HG03159 (cell line): ENCODE measurements around the gene GABARAP.

ENCODE experiments used
- ATAC-seq: cut with Tn5 transposase; IDR thresholded peaks from one replicate; pipeline ENCODE4 v1.9.1; 2021; ENCODE audit warnings: mild to moderate bottlenecking, moderate library complexity; ENCODE audit not compliant: unreplicated experiment

GABARAP gene

GRCh38 chr17:7208754-7209460 is 33.3 kb downstream of the GABARAP start:
- ATAC-seq = no peak

- ATAC-seq = no peak
These were observed 34.1 kb downstream of the GABARAP start for GRCh38 chr17:7208027-7208571.

GRCh38 chr17:7207120-7208001 is 34.9 kb downstream of the GABARAP start:
- no peak for ATAC-seq

DNA sequence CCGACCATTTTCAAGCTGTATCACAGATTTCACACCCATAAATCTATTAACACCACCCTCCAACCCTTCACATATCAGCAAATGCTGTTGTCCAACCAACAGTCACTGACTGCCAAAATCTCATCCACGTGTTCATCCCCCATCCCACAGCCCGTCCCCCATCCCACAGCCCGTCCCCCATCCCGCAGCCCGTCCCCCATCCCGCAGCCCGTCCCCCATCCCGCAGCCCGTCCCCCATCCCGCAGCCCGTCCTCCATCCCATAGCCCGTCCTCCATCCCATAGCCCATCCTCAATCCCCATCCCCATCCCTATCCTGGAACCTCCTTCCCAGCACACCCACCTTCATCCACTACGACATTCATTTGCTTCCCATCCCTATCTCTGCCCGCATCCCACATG is 36.7 kb downstream of the GABARAP start:
- no peak for ATAC-seq

DNA sequence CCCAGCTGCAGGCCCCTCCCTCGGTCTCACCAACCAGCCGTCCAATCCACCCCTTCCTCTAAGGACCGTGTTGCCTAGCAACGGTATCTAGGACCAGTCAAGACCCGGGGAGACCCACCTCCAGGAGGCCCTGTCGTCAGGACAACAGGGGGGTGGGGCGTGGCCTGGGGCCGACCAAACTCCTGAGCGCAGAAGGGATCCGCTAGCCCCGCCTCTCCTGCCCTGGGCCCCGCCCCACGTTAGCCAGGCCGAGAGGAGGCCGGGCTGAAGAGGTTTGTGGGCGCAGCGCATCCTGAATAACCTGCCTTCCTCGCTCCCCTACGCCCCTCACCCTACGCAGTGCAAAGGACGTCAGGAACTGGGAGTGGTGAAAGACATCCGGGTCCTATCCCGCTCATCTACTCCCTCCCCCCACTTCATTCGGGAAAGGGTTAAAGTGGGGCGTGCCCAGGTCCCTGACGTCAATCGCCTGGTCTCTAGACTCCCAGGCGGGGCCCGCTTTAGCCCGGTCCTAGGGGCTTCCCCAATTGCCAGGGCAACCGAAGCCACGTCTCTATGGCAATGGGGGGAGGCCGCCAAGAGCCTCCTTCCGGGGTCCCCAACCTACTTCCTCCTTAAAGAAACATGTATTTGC is 37.3 kb downstream of the GABARAP start:
- peak; percentile 72 for ATAC-seq

- ATAC-seq = no peak
These were observed 37.9 kb downstream of the GABARAP start for GRCh38 chr17:7204336-7204735.

GRCh38 chr17:7203391-7203790 is 38.9 kb downstream of the GABARAP start:
- no peak for ATAC-seq

DNA sequence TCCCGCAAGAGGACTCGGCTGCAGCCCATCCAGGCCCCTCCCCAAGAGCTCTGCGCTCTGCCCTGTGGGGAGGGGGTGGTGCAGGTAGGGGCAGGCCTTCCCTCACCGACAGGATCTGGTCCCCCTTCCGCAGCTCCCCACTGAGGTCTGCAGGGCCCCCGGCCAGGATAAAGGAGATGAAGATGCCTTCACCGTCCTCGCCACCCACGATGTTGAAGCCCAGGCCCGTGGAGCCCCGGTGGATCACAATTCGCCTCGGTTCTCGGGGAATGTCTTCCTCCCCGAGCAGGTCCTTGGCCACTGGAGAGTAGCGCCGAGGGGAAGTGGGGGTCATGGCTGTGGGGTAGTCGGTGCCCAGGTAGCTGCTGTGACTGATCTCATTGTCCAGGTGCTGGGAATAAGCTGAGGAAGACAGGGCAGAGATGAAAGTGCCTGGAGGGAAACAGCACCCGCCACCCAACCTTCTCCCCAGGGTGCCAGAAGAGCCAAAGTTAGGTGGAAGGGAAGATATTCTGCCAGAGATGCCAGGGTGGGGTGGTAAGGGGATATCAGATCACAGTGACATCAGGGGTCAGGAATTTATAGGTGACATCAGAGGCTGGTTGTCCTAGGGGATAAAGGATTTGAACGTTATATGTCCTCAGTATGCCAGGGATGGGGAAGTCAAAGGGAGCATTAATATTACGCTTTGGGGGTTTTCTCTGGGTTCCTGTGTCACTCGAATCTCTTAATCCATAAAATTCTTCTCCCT is 45.4 kb downstream of the GABARAP start:
- no peak for ATAC-seq

DNA sequence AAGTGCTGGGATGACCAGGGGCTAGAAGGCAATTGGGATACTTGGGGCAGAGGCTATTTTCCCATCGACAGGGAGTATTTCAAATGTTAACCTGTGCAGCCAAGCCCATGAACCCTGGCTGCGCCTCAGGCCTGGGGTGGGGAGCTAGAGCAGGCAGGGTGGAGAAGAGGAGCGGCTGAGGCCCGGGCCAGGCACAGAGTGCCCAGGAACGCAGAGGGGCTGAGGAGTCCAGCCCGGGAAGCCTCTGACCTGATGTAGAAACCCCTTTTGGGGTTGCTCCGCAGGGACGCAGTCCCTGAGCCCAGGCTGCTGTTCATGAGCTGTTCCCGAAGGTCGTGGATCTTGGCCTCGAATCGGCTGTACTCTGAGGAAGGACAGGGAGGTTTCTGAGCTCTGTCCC is 46.3 kb downstream of the GABARAP start:
- no peak for ATAC-seq

DNA sequence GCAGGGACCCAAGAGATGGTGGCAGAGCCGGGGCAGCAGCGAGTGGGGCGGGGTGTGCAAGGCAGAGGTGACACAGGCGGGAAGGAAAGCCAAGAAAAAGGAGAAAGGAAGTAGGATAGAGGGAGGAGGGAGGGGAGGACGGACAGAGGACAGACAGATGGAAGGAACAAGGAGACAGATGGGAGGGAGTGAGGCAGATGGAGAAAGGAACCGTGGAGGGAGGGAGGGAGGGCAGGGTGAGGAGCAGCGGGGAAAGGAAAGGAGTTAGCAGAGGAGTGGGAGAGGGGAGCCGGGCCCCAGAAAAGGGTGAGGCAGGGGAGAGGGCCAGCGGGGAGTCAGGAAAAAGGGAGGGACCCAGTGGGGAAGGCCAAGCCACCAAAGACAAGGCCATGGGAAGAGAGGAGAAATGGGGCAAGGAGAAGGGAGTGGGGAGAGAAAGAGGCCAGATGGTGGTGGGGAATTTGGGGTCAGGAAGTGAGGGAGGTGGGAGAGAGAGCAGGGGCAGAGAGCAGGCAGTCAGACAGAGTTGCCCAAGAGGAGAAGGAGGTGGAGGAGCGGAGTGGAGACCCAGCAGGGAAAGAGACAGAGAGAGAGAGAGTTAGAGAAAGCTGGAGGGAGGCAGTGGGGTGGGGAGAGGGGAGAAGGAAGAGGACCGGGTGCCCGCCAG is 49.8 kb downstream of the GABARAP start:
- no peak for ATAC-seq

DNA sequence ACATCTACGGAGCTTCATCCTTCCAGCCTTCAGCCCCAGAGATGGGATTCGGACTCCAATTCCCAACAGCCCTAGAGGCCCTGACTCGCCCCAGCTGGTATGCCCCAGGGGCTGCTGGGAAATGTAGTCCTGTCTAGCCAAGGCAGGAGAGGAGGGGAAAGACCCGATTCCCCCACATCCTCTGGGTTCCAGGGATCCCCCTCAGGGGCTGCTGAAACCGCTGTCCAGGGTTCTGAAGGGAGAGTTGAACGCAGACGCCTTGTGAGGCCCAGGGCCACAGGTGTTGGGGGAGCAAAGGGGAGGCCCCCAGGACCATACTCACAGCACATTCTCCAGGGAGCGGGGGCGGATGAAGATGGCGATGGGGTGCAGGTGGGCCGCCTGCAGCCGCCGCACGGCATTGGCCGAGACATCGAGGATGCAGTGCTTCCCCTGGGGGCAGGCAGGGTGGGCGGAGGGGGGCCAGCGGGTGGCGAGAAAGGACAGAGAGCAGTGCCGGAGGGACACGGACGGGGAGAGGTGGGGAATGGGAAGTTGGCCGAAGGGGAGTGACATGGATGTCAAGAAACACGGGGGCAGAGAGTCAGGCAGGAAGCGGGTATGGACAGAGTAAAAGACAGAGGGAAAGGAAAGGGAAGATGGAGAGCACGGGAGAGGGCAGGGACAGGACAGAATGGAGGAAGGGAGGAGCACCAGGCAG is 50.5 kb downstream of the GABARAP start:
- ATAC-seq = no peak

GRCh38 chr17:7191069-7191468 is 51.2 kb downstream of the GABARAP start:
- no peak for ATAC-seq

DNA sequence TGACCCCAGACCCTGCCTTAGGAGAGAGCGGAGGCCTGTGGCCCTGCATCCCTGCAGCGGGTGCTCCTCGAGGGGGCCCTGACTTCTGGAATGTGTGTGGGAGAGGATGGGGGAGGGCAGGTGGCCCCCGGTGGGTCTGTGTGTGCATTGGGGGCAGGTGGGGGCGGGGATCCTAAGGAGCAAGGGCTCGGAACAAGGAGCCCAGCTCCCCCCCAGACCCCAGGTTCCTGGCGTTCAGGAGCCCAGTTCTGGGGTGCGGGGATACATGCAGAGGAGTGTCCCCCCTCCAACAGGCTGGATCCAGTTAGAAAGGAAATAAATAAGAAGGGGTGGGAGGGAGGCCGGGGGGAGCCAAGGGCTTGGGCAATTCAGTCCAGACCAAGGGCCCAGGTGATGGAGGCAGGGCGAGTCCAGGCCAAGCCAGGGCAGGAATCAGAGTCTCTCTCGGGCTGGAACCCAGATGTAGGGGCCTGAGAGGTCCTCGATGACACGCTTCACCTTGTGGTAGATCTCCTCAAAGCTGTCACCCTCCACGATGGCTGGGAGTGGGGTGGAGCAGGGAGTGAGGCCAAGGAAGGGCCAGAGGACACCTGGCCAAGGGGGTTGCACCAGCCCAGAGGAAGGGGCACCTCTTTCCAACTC is 51.9 kb downstream of the GABARAP start:
- ATAC-seq = no peak
